GM20000 (cell line): ENCODE data around the gene TAOK3.
A peak's percentile ranks its signal among the peaks of the same experiment; 100 is the strongest.
"Not testable (repeated sequence)": the region's sequence is repeated elsewhere in the genome, so short reads cannot be mapped to it uniquely, and the experiment has no call there.

Experiments used
- DNase-seq: peaks from one replicate; pipeline ENCODE4 v3.0.0; 2012; ENCODE audit warnings: low spot score
- CTCF ChIP-seq: IDR thresholded peaks from 2 replicates; pipeline ENCODE4 v1.5.1; 2012; ENCODE audit warnings: mild to moderate bottlenecking, control low read depth; ENCODE audit errors: extremely low read depth, missing control alignments

TAOK3 gene

DNA sequence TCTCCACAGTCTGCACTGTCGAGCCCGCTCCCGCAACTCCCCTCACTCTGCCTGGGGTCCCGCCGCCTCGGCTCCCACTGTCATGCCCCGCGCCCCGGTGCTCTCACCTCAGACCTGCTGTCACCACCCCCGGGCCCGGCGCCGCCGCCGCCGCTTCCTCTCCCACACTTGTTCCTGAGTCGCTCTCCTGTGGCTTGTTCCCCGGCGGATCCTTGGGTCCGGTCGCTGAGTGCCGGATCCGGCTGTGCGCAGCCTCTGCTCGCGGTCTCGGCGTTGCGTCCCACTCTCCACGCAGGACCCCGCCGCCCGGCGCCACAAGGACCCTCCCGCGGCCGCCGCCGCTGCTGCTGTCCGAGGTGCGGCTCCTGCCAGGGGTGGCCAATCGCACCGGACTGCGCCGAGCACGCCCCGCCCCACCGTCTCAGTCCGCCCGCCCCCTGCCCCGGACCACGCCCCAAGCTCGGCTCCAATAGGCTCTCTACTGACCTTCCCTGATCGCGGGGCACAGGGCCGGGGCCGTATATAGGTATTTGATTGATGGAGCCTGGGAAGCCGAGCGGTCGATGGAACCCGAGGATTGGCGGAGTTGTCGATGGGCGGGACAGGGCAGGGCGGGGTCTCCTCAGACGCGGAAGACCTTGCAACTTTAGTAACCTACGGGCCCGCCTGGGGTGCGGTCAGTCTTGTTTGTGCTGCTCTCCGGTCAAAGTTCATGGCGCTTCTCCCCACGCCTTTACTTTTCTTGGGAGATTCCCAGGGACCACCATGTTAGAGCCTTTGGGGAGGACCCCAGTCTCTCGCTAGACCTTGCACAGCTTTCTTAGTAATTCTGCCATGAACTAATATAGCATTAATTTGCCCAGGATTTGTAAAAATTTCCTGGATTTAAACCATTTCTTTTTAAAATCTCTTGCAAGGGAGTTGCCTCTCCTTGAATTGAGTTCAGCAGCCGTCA, at the start of gene TAOK3:
TSS of gene TAOK3 (minus strand) at position 367 of the 955 bp plus-strand sequence. CDS start 117,340 bp downstream, outside the sequence.
- no peak for TF ChIP-seq CTCF

GRCh38 chr12:118420673-118421072, 48.0 kb upstream of the TAOK3 start:
- no peak for TF ChIP-seq CTCF
- DNase-seq, result no peak

More for the DNA sequence above, at the start of gene TAOK3:
- DNase-seq, result peak; percentile 98

DNA sequence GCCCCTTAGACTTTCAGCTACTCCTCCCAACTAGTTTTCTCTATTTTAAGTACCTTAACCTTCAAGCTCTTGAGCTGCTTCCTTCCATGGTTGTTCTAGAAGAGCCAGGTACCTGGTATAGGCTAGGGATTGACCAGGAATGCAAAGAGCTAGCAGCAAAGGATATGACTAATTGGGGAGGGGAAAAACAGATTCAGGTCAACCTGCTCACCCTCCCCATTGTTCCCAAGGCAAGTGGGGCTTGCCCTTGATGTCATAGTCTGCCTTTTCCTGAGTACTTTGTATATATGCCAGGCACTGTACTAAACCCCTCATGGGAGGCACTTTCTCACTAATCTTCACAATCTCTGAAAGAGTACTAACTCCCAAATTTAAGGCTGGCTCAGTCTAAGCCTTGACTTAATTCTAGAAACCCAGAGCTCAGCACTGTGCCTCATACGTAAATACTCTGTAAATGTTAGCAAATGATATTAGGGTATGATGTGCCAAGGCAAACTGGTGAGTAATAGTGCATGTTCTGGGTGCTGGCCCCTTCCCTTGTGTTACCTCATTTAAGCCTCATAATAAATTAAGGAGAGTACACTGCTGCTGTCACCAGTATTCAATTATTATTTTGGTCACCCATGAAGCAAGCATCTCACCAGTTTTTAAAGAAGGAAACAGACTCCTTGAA, 45.8 kb upstream of the TAOK3 start:
- DNase-seq, result no peak
- TF ChIP-seq CTCF, result no peak

- TF ChIP-seq CTCF, result no peak
- DNase-seq, result no peak
Measured at GRCh38 chr12:118417942-118418341, 45.2 kb upstream of the TAOK3 start.

GRCh38 chr12:118409834-118410233, 37.1 kb upstream of the TAOK3 start:
- TF ChIP-seq CTCF, result no peak
- DNase-seq, result no peak

DNA sequence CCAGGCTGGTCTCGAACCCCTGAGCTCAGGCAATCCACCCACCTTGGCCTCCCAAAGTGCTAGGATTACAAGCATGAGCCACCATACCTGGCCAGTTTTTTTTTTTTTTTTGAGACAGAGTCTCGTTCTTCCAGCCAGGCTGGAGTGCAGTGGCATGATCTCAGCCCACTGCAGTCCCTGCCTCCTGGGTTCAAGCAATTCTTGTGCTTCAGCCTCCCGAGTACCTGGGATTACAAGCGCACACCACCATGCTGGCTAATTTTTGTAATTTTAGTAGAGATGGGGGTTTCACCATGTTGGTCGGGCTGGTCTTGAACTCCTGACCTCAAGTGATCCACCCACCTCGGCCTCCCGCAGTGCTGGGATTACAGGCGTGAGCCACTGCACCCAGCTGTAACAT, 35.5 kb upstream of the TAOK3 start:
- DNase-seq, result not testable (repeated sequence)

GRCh38 chr12:118404876-118405521, 32.3 kb upstream of the TAOK3 start:
- TF ChIP-seq CTCF, result peak; percentile 63
- DNase-seq, result peak; percentile 38
